ENCODE results near the gene NAP1L5. TPM values are rescaled to one million over a fixed set of nuclear protein-coding genes. Genes with fewer than 3 reads are reported as not detected.
A peak's percentile ranks its signal among the peaks of the same experiment; 100 is the strongest.

The NAP1L5 gene
- total RNA-seq, 2 experiments from 2014 or later, result 5.4 to 5.8 TPM

DNA sequence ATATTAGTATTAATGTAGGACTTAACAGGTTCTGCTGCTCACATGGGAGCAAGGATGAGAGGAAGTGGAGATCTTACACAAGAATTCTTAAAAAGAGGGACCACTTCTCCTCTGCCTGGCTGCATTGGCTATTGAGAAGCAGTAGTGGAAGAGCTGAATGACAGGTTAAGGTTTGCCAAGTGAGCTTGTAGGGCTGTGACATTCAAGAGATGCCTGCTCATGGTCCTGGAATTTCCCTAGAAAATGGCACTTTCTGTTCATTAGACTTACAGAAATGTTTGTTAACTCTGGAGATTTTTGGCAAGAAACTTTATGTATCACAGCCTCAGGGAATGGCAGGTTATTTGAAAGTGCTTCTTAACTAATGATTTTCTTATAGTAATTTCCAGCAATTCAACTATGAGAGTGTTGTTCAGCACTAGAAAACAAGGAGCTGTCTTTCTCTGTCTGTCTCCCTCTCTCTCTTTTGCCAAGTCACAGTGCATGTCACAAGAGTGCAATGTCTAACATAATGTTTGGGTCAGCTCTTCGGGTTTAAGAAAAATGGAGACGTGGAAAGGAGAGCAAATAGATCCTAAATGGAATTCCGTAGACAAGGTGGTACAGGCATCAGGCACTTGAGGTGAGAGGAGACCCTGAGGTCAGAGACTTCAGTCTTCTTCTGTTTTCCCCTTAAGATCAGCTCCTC, 8.3 kb upstream of the NAP1L5 start:
- no peak overlapping the region for H3K27ac Mint-ChIP-seq
- H3K9me3 Mint-ChIP-seq, result peaks cover 1% of the 10 kb centered on the region
- TF ChIP-seq, protein P1, sequence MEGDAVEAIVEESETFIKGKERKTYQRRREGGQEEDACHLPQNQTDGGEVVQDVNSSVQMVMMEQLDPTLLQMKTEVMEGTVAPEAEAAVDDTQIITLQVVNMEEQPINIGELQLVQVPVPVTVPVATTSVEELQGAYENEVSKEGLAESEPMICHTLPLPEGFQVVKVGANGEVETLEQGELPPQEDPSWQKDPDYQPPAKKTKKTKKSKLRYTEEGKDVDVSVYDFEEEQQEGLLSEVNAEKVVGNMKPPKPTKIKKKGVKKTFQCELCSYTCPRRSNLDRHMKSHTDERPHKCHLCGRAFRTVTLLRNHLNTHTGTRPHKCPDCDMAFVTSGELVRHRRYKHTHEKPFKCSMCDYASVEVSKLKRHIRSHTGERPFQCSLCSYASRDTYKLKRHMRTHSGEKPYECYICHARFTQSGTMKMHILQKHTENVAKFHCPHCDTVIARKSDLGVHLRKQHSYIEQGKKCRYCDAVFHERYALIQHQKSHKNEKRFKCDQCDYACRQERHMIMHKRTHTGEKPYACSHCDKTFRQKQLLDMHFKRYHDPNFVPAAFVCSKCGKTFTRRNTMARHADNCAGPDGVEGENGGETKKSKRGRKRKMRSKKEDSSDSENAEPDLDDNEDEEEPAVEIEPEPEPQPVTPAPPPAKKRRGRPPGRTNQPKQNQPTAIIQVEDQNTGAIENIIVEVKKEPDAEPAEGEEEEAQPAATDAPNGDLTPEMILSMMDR (IDR thresholded peaks at IDR 0.05), result no peak
- intact Hi-C loops (cut with micrococcal nuclease), result no loop called here
- peaks cover 2% of the 10 kb centered on the region for H3K4me1 Mint-ChIP-seq (ENCODE audit: low read depth)
- POLR2A ChIA-PET, result no interaction called here
- no peak overlapping the region for H3K4me3 Mint-ChIP-seq
- DNase-seq (no peak), ATAC-seq (no peak)
- CTCF ChIA-PET, result interaction anchor here (0.8 to 1.7 kb wide), 5 partner anchors 29 to 166 kb away, joined by 3 to 4 read pairs (median 3); no protein-coding TSS in a partner anchor
- peaks cover 41% of the 10 kb centered on the region for H3K36me3 Mint-ChIP-seq (ENCODE audit: low read depth)
- H3K27me3 Mint-ChIP-seq, result no peaks in the 10 kb centered on the region

DNA sequence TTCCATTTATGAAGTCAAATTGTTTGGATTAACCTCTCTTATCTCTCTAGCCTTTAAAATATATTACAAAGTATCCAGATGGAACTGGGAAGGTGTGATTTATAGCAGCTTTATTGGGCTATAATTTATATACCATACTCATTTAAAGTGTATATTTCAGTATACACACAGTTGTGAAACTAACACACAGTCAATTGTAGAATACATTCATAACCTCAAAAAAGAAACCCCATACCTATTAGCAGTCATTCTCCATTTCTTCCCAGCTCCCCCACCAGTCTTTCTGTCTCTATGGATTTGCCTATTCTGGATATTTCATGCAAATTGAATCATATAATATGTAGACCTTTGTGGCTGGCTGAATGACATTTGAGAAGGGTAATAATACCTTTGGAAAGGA, 7.6 kb upstream of the NAP1L5 start:
- TF ChIP-seq, protein P1 (IDR thresholded peaks at IDR 0.05), result no peak
- ATAC-seq (no peak), DNase-seq (no peak)
- Mint-ChIP-seq H3K4me1 (ENCODE audit: low read depth) (peaks cover 2% of the 10 kb centered on the region), H3K36me3 (ENCODE audit: low read depth) (peaks cover 38% of the 10 kb centered on the region), H3K27me3 (no peaks in the 10 kb centered on the region), H3K4me3 (no peak overlapping the region), H3K27ac (no peak overlapping the region), H3K9me3 (no peaks in the 10 kb centered on the region)
- POLR2A ChIA-PET, result no interaction called here
- CTCF ChIA-PET, result interaction anchor here (1.4 to 1.7 kb wide), 2 partner anchors 33 to 166 kb away, joined by 3 to 4 read pairs; no protein-coding TSS in a partner anchor
- intact Hi-C loops (cut with micrococcal nuclease), result no loop called here

DNA sequence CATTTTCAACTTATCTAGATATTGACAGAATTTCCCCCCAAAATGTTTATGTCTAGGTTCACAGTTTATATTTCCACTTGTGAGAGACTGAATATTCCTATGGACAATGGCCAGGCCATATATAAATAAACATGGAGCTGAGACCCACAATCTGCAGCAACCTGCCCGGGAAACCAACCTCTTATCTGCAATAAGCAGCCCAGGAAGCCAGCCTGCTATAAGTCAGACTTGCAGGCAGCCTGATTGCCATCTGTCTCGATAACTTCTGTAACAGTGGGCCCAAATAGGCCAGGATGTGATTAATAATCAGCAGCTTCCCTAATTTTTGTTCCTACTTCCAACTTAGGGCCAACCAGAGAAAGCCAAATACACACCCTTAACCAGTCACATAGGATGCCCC, 5.2 kb upstream of the NAP1L5 start:
- ChIA-PET POLR2A (no interaction called here), CTCF (interaction anchor here (1.5 kb wide), 1 partner anchor 163 kb away, joined by 8 read pairs; no protein-coding TSS in a partner anchor)
- Mint-ChIP-seq H3K36me3 (ENCODE audit: low read depth) (peaks cover 29% of the 10 kb centered on the region), H3K27ac (no peak overlapping the region), H3K4me3 (no peak overlapping the region), H3K4me1 (ENCODE audit: low read depth) (peaks cover 8% of the 10 kb centered on the region), H3K27me3 (no peaks in the 10 kb centered on the region), H3K9me3 (peaks cover 2% of the 10 kb centered on the region)
- DNase-seq (no peak), ATAC-seq (no peak)
- intact Hi-C loops (cut with micrococcal nuclease), result no loop called here
- TF ChIP-seq, protein P1 (IDR thresholded peaks at IDR 0.05), result no peak

DNA sequence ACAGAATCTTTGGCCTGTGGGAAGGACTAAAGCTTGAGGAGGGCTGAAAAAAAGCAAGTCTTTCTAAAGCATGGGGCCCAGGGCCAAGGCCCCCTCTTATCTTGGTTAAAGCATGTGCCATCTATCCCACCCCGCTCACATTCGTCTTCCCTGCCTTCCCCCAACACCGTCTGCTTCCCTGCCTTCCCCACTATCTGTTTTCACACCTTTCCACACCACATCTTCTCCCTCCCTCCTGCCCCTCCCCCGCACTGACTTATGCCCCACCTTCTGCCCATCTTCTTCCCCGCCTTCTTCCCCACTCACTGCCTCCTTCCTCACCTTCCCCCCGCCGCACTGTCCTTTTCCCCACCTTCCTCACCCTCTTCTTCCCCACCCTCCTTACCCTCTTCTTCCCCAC, 890 bp upstream of the NAP1L5 start:
- DNase-seq, result peak; percentile 5
- intact Hi-C loops (cut with micrococcal nuclease), result no loop called here
- CTCF ChIA-PET, result no interaction called here

DNA sequence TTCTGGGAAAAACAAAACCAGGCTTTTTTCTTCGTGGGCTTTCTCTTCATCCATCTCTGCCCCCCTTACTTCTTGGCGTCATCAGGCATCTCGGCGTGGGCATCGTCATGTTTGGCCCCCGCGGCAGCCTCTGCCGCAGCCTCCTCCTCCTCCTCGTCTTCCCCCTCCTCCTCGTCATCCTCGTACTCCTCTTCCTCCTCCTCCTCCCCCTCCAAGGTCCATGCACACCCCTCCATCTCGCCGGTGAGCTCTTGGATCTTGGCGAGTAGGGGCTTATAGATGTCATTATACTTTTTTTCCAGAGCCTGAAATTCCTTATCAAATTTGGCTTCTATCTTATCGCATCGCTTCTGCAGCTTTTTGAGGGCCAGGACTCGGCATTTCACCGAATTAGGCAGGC, 488 bp downstream of the NAP1L5 start:
- H3K36me3 Mint-ChIP-seq (ENCODE audit: low read depth), result peaks cover 22% of the 10 kb centered on the region
- intact Hi-C loops (cut with micrococcal nuclease), result no loop called here
- H3K27ac Mint-ChIP-seq, result peak overlapping the region; percentile 73
- DNase-seq (peak; percentile 33), ATAC-seq (peak; percentile 45)
- POLR2A ChIA-PET, result interaction anchor here (1.0 kb wide), 1 partner anchor 13 kb away, joined by 3 read pairs; no protein-coding TSS in a partner anchor
- H3K27me3 Mint-ChIP-seq, result no peaks in the 10 kb centered on the region
- TF ChIP-seq, protein P1 (IDR thresholded peaks at IDR 0.05), result no peak
- CTCF ChIA-PET, result interaction anchor here (1.0 to 1.2 kb wide), 2 partner anchors 10 to 157 kb away, joined by 3 read pairs; no protein-coding TSS in a partner anchor
- H3K4me3 Mint-ChIP-seq, result peak overlapping the region; percentile 80
- H3K9me3 Mint-ChIP-seq, result peaks cover 2% of the 10 kb centered on the region
- peaks cover 10% of the 10 kb centered on the region for H3K4me1 Mint-ChIP-seq (ENCODE audit: low read depth)

More for the DNA sequence above, 890 bp upstream of the NAP1L5 start:
- no peak for ATAC-seq
- H3K4me1 Mint-ChIP-seq (ENCODE audit: low read depth), result peaks cover 10% of the 10 kb centered on the region
- H3K36me3 Mint-ChIP-seq (ENCODE audit: low read depth), result peaks cover 22% of the 10 kb centered on the region
- TF ChIP-seq, protein P1 (IDR thresholded peaks at IDR 0.05), result no peak
- peak overlapping the region; percentile 80 for H3K4me3 Mint-ChIP-seq
- H3K9me3 Mint-ChIP-seq, result peaks cover 2% of the 10 kb centered on the region
- H3K27me3 Mint-ChIP-seq, result no peaks in the 10 kb centered on the region
- POLR2A ChIA-PET, result interaction anchor here (1.2 kb wide), 1 partner anchor 13 kb away, joined by 4 read pairs; no protein-coding TSS in a partner anchor
- H3K27ac Mint-ChIP-seq, result no peak overlapping the region

All from activated CD8-positive, alpha-beta T cell treated with anti-CD3 and anti-CD28 coated beads for 36 hours (primary cell).